NCI-H2081 treated with DMSO at 0.1 percent for 48 hours (cell line): Measurements from ENCODE around the gene EFHC2.

ENCODE experiments used
- DNase-seq: peaks from one replicate; lab custom pipeline; 2025; lab: John Stamatoyannopoulos, UW

Gene EFHC2

GRCh38 chrX:44147130-44147529, 196.3 kb downstream of the EFHC2 start:
- no peak for DNase-seq

- DNase-seq, result no peak
Observed at GRCh38 chrX:44144177-44144945, 199.1 kb downstream of the EFHC2 start.

GRCh38 chrX:44143061-44143602, 200.3 kb downstream of the EFHC2 start:
- DNase-seq, result no peak

- no peak for DNase-seq
Observed at GRCh38 chrX:44130189-44130588, 213.3 kb downstream of the EFHC2 start.

- no peak for DNase-seq
Observed at GRCh38 chrX:44113337-44113736, 230.1 kb downstream of the EFHC2 start.

- DNase-seq, result no peak
Observed at GRCh38 chrX:44106864-44107263, 236.6 kb downstream of the EFHC2 start.

GRCh38 chrX:44105228-44105913, 238.1 kb downstream of the EFHC2 start:
- DNase-seq, result no peak

- DNase-seq, result no peak
Observed at GRCh38 chrX:44104699-44105098, 238.8 kb downstream of the EFHC2 start.

- DNase-seq, result no peak
Observed at GRCh38 chrX:44101281-44101680, 242.2 kb downstream of the EFHC2 start.

- DNase-seq, result no peak
Observed at GRCh38 chrX:44099366-44099765, 244.1 kb downstream of the EFHC2 start.
